CD14-positive monocyte (primary cell): ENCODE data around the gene EYA4. TPM values are rescaled to one million over a fixed set of nuclear protein-coding genes. Genes with fewer than 3 reads are reported as not detected.

Source experiments
- DNase-seq, 3 donors: peaks; one replicate each; pipeline ENCODE4 v3.0.0-alpha.2; 2011 to 2022
- H2AFZ ChIP-seq: 2 replicates; pipeline ENCODE4 v1.6.0; 2012; ENCODE audit warnings: mild to moderate bottlenecking, low read depth, low read length, inconsistent platforms; ENCODE audit not compliant: insufficient read depth, poor library complexity, severe bottlenecking
- H3K27ac ChIP-seq, 2 donors: 1 replicate in 1 of 2; 2 replicates in 1 of 2; pipeline ENCODE4 v1.5.1; 2012 to 2013; ENCODE audit warnings: low read length in 2 of 2, control low read depth in 1 of 2, inconsistent platforms in 1 of 2, low read depth in 1 of 2, mild to moderate bottlenecking in 1 of 2
- H3K27me3 ChIP-seq, 2 donors: one replicate each; pipeline versions ENCODE4 v1.6.0 to v1.6.1; 2011 to 2013; ENCODE audit warnings: low read length in 2 of 2; ENCODE audit not compliant: control insufficient read depth in 2 of 2, insufficient read depth in 2 of 2
- H3K36me3 ChIP-seq, 2 donors: replicated peaks in 1 of 2; 1 replicate in 1 of 2; 2 replicates in 1 of 2; pipeline versions ENCODE4 v1.5.1 to v1.6.1; 2012 to 2013; ENCODE audit warnings: low read length in 2 of 2, control low read depth in 1 of 2, inconsistent platforms in 1 of 2, mild to moderate bottlenecking in 1 of 2; ENCODE audit not compliant: insufficient read depth in 2 of 2, control insufficient read depth in 1 of 2
- H3K4me1 ChIP-seq, 2 donors: 1 replicate in 1 of 2; 2 replicates in 1 of 2; pipeline versions ENCODE4 v1.5.1 to v1.6.1; 2012 to 2013; ENCODE audit warnings: low read length in 2 of 2, control low read depth in 1 of 2, inconsistent platforms in 1 of 2, mild to moderate bottlenecking in 1 of 2, moderate library complexity in 1 of 2; ENCODE audit not compliant: insufficient read depth in 2 of 2, control insufficient read depth in 1 of 2
- H3K4me2 ChIP-seq: replicated peaks from 2 replicates; pipeline ENCODE3; 2012; ENCODE audit warnings: low read length, moderate library complexity, mild to moderate bottlenecking; ENCODE audit not compliant: poor library complexity, severe bottlenecking; ENCODE audit errors: extremely low read depth
- H3K4me3 ChIP-seq, 3 experiments: fragments of 200-600 bp in 1 of 3; sonication (generic) in 1 of 3; replicated peaks in 1 of 3; 1 replicate in 2 of 3; 2 replicates in 1 of 3; pipeline ENCODE4 v1.5.1; 2011 to 2013; ENCODE audit warnings: low read length in 3 of 3, mild to moderate bottlenecking in 3 of 3, control low read depth in 2 of 3, low read depth in 2 of 3, inconsistent platforms in 1 of 3, moderate library complexity in 1 of 3
- H3K79me2 ChIP-seq: 2 replicates; pipeline ENCODE4 v1.6.0; 2012; ENCODE audit warnings: mild to moderate bottlenecking, control low read depth, inconsistent platforms, low read length, moderate library complexity; ENCODE audit not compliant: insufficient read depth
- H3K9ac ChIP-seq: 2 replicates; pipeline ENCODE4 v1.6.0; 2017; ENCODE audit warnings: low read length, mild to moderate bottlenecking; ENCODE audit not compliant: insufficient read depth, poor library complexity, severe bottlenecking
- H3K9me3 ChIP-seq, 2 donors: replicated peaks in 1 of 2; 1 replicate in 1 of 2; 2 replicates in 1 of 2; pipeline versions ENCODE4 v1.5.1 to v1.6.1; 2012 to 2013; ENCODE audit warnings: low read length in 2 of 2, control low read depth in 1 of 2; ENCODE audit not compliant: control insufficient read depth in 1 of 2, insufficient read depth in 1 of 2
- H4K20me1 ChIP-seq: 2 replicates; pipeline ENCODE4 v1.6.0; 2012; ENCODE audit warnings: mild to moderate bottlenecking, low read length, control low read depth, moderate library complexity; ENCODE audit not compliant: insufficient read depth
- H3K27ac Mint-ChIP-seq, 7 donors: one replicate each; pipeline ENCODE4 v1.8.0; 2020; ENCODE audit warnings: mild to moderate bottlenecking in 7 of 7, mixed read lengths in 7 of 7, moderate library complexity in 6 of 7, inconsistent platforms in 2 of 7
- H3K27me3 Mint-ChIP-seq, 3 donors: one replicate each; pipeline ENCODE4 v1.8.0; 2021 to 2022; ENCODE audit warnings: low read depth in 3 of 3, mild to moderate bottlenecking in 3 of 3, mixed read lengths in 3 of 3, moderate library complexity in 3 of 3, inconsistent platforms in 1 of 3
- H3K36me3 Mint-ChIP-seq, 2 donors: one replicate each; pipeline ENCODE4 v1.8.0; 2020; ENCODE audit warnings: mixed read lengths in 2 of 2, inconsistent platforms in 1 of 2, mild to moderate bottlenecking in 1 of 2
- H3K4me1 Mint-ChIP-seq: one replicate; pipeline ENCODE4 v1.8.0; 2020; ENCODE audit warnings: mild to moderate bottlenecking, mixed read lengths
- H3K4me3 Mint-ChIP-seq, 2 donors: one replicate each; pipeline ENCODE4 v1.8.0; 2020; ENCODE audit warnings: mild to moderate bottlenecking in 2 of 2, mixed read lengths in 2 of 2, moderate library complexity in 1 of 2
- H3K9me3 Mint-ChIP-seq, 7 donors: one replicate each; pipeline ENCODE4 v1.8.0; 2020 to 2022; ENCODE audit warnings: mixed read lengths in 7 of 7, mild to moderate bottlenecking in 6 of 7, moderate library complexity in 6 of 7, inconsistent platforms in 2 of 7
- WGBS: methylation state at CpG from one replicate; pipeline ENCODE4 v1.1.5; 2013; ENCODE audit warnings: missing lambda C conversion rate; ENCODE audit not compliant: insufficient coverage; 5-methylcytosine and 5-hydroxymethylcytosine counted together
- intact Hi-C, 2 donors: fragments of 100-400 bp; cut with micrococcal nuclease; formaldehyde crosslinking; loops; one replicate each; pipeline versions ENCODE4 v1.15.0 to v1.15.1; 2023
- polyA plus RNA-seq, 3 donors: library from polyadenylated mRNA; depleted of rRNA in 1 of 3; unstranded in 2 of 3; stranded (reverse) in 1 of 3; fragments of 300-500 nt in 2 of 3; fragments of >200 nt in 1 of 3; fragmentation: Illumina TruSeq in 2 of 3; gene quantifications; 1 replicate in 2 of 3; 2 replicates in 1 of 3; pipeline ENCODE4 v1.2.3, GENCODE V29; 2012 to 2021
- TF ChIP-seq, protein P1 (sequence below): fragments of 200-600 bp; IDR thresholded peaks from one replicate; pipeline ENCODE4 v1.8.0; 2022; ENCODE audit warnings: antibody characterized with exemption, mild to moderate bottlenecking

The EYA4 gene
- polyA plus RNA-seq, 3 donors, result not detected

- H3K4me1 ChIP-seq, result no peaks in the 10 kb centered on the region
- no peaks in the 10 kb centered on the region for H4K20me1 ChIP-seq
- intact Hi-C loops, result no loop called here
- H3K79me2 ChIP-seq, result no peaks in the 10 kb centered on the region
- no peaks in the 10 kb centered on the region for H3K27me3 ChIP-seq
- H3K36me3 ChIP-seq, result no peaks in the 10 kb centered on the region
- no peaks in the 10 kb centered on the region for H3K9me3 ChIP-seq
- WGBS, result no CpG with 5 or more reads among the region's 2 CpGs
- H2AFZ ChIP-seq, result no peak overlapping the region
- Mint-ChIP-seq H3K4me1 (no peaks in the 10 kb centered on the region), H3K27ac (no peak overlapping the region), H3K27me3 (peaks cover 0 to 6% (median 0%) of the 10 kb centered on the region in 3 donors), H3K36me3 (no peaks in the 10 kb centered on the region), H3K9me3 (peaks cover 0 to 6% (median 2%) of the 10 kb centered on the region in 7 donors), H3K4me3 (no peak overlapping the region)
- no peak for DNase-seq
- TF ChIP-seq, protein P1, sequence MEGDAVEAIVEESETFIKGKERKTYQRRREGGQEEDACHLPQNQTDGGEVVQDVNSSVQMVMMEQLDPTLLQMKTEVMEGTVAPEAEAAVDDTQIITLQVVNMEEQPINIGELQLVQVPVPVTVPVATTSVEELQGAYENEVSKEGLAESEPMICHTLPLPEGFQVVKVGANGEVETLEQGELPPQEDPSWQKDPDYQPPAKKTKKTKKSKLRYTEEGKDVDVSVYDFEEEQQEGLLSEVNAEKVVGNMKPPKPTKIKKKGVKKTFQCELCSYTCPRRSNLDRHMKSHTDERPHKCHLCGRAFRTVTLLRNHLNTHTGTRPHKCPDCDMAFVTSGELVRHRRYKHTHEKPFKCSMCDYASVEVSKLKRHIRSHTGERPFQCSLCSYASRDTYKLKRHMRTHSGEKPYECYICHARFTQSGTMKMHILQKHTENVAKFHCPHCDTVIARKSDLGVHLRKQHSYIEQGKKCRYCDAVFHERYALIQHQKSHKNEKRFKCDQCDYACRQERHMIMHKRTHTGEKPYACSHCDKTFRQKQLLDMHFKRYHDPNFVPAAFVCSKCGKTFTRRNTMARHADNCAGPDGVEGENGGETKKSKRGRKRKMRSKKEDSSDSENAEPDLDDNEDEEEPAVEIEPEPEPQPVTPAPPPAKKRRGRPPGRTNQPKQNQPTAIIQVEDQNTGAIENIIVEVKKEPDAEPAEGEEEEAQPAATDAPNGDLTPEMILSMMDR, result no peak
- H3K4me3 ChIP-seq, result no peak overlapping the region
- H3K9ac ChIP-seq, result no peak overlapping the region
- no peak overlapping the region for H3K27ac ChIP-seq
- no peak overlapping the region for H3K4me2 ChIP-seq
Observed at GRCh38 chr6:133214267-133214666, 26.9 kb upstream of the EYA4 start.

- Histone ChIP-seq H3K27ac (no peak overlapping the region), H3K79me2 (no peaks in the 10 kb centered on the region), H3K4me1 (no peaks in the 10 kb centered on the region), H3K36me3 (no peaks in the 10 kb centered on the region), H3K9me3 (no peaks in the 10 kb centered on the region), H3K27me3 (no peaks in the 10 kb centered on the region), H2AFZ (no peak overlapping the region), H3K4me2 (no peak overlapping the region), H3K4me3 (no peak overlapping the region), H4K20me1 (no peaks in the 10 kb centered on the region), H3K9ac (no peak overlapping the region)
- Mint-ChIP-seq H3K36me3 (no peaks in the 10 kb centered on the region), H3K27me3 (peaks cover 0 to 6% (median 0%) of the 10 kb centered on the region in 3 donors), H3K27ac (no peak overlapping the region), H3K4me1 (no peaks in the 10 kb centered on the region), H3K9me3 (peaks cover 0 to 5% (median 2%) of the 10 kb centered on the region in 7 donors), H3K4me3 (no peak overlapping the region)
- WGBS, result 20% methylated on average over 1 of the region's 3 CpGs
- intact Hi-C loops, result no loop called here
- TF ChIP-seq, protein P1, result no peak
- no peak for DNase-seq
Observed at GRCh38 chr6:133218852-133219251, 22.3 kb upstream of the EYA4 start.
